Fibroblast of lung (primary cell): Measurements from ENCODE around the gene NOS1AP.

Source experiments
- CTCF ChIP-seq, 2 donors: IDR thresholded peaks in 1 of 2; conservative IDR thresholded peaks in 1 of 2; 1 replicate in 1 of 2; 2 replicates in 1 of 2; pipeline ENCODE4 v1.5.1; 2011 to 2012; ENCODE audit warnings: low read length in 2 of 2, control low read depth in 1 of 2, inconsistent platforms in 1 of 2, low read depth in 1 of 2, mild to moderate bottlenecking in 1 of 2
- EZH2 ChIP-seq: IDR thresholded peaks from 2 replicates; pipeline ENCODE4 v1.5.1; 2012; ENCODE audit warnings: low read length, control low read depth, mild to moderate bottlenecking; ENCODE audit errors: missing control alignments

GRCh38 chr1:162404550-162405160, 335.2 kb downstream of the NOS1AP start:
- TF ChIP-seq EZH2, result no peak
- no peak for TF ChIP-seq CTCF (conservative IDR thresholded peaks at IDR 0.05 in 1 of 2, IDR thresholded peaks at IDR 0.05 in 1 of 2; ENCODE audit: low read depth in 1 of 2, low read length in 2 of 2)
